Upper lobe of right lung (tissue), 1 donor: Measurements from ENCODE around the gene CCDC195. TPM values are rescaled to one million over a fixed set of nuclear protein-coding genes. Genes with fewer than 3 reads are reported as not detected.

Experiments used
- ATAC-seq: fragments of 200-7000 bp; cut with Tn5 transposase; one replicate; pipeline ENCODE4 v1.9.1; 2020; ENCODE audit warnings: mild to moderate bottlenecking, moderate library complexity
- DNase-seq: peaks from one replicate; pipeline ENCODE4 v3.0.0-alpha.2; 2020
- H3K27ac ChIP-seq: fragments of 200-600 bp; one replicate; pipeline ENCODE4 v1.8.0; 2022
- H3K27me3 ChIP-seq: fragments of 200-600 bp; one replicate; pipeline ENCODE4 v1.8.0; 2022; ENCODE audit warnings: mild to moderate bottlenecking
- H3K36me3 ChIP-seq: fragments of 200-600 bp; one replicate; pipeline ENCODE4 v1.8.0; 2022
- H3K4me1 ChIP-seq: fragments of 200-600 bp; one replicate; pipeline ENCODE4 v1.8.0; 2022
- H3K4me3 ChIP-seq: fragments of 200-600 bp; one replicate; pipeline ENCODE4 v1.8.0; 2022; ENCODE audit warnings: mild to moderate bottlenecking
- H3K9me3 ChIP-seq: fragments of 200-600 bp; one replicate; pipeline ENCODE4 v1.8.0; 2022
- CTCF ChIP-seq: fragments of 200-600 bp; IDR thresholded peaks from one replicate; pipeline ENCODE4 v1.8.0; 2022; ENCODE audit warnings: antibody characterized with exemption
- intact Hi-C: fragments of 100-400 bp; cut with DNase I; formaldehyde crosslinking; loops from one replicate; pipeline ENCODE4 v1.11.0; 2022
- total RNA-seq: library from RNA; stranded (reverse); fragmentation: NEBNext Ultra II Directional; extraction: Animal tissue kit (Norgen Biotek cat#: 25700); gene quantifications from one replicate; pipeline ENCODE4 v1.2.1, GENCODE V29; 2021
- donor health status: DM: no; HTN: yes; CAD: no; lungs with severe emphysema.

CCDC195 gene
- total RNA-seq, 1 donor from 2014 or later, result not detected

- no peak overlapping the region for H3K27ac ChIP-seq
- no peaks in the 10 kb centered on the region for H3K9me3 ChIP-seq
- H3K36me3 ChIP-seq, result no peaks in the 10 kb centered on the region
- ATAC-seq, result no peak
- no peaks in the 10 kb centered on the region for H3K4me1 ChIP-seq
- intact Hi-C loops, result no loop called here
- DNase-seq, result no peak
- no peak overlapping the region for H3K4me3 ChIP-seq
- TF ChIP-seq CTCF, result no peak
- no peaks in the 10 kb centered on the region for H3K27me3 ChIP-seq
These were observed 4.1 kb downstream of the CCDC195 start for GRCh38 chr2:224711859-224712665.

- no peaks in the 10 kb centered on the region for H3K27me3 ChIP-seq
- intact Hi-C loops, result no loop called here
These were observed 4.8 kb downstream of the CCDC195 start for GRCh38 chr2:224711381-224711780.

GRCh38 chr2:224709301-224709700 lies 6.9 kb downstream of the CCDC195 start:
- Histone ChIP-seq H3K27me3 (no peaks in the 10 kb centered on the region), H3K4me1 (no peaks in the 10 kb centered on the region), H3K36me3 (no peaks in the 10 kb centered on the region), H3K27ac (no peak overlapping the region), H3K9me3 (no peaks in the 10 kb centered on the region), H3K4me3 (no peak overlapping the region)
- intact Hi-C loops, result no loop called here
- DNase-seq (no peak), ATAC-seq (no peak)
- TF ChIP-seq CTCF, result no peak

More at GRCh38 chr2:224711381-224711780, 4.8 kb downstream of the CCDC195 start:
- no peaks in the 10 kb centered on the region for H3K9me3 ChIP-seq
- no peak overlapping the region for H3K4me3 ChIP-seq
- no peak overlapping the region for H3K27ac ChIP-seq
- no peaks in the 10 kb centered on the region for H3K4me1 ChIP-seq
- no peak for ATAC-seq
- DNase-seq, result no peak
- TF ChIP-seq CTCF, result no peak
- H3K36me3 ChIP-seq, result no peaks in the 10 kb centered on the region

GRCh38 chr2:224694502-224694901 lies 21.7 kb downstream of the CCDC195 start:
- Histone ChIP-seq H3K4me1 (no peaks in the 10 kb centered on the region), H3K27ac (no peak overlapping the region), H3K4me3 (no peak overlapping the region), H3K36me3 (no peaks in the 10 kb centered on the region), H3K9me3 (no peaks in the 10 kb centered on the region), H3K27me3 (no peaks in the 10 kb centered on the region)
- DNase-seq (no peak), ATAC-seq (no peak)
- intact Hi-C loops, result no loop called here
- TF ChIP-seq CTCF, result no peak

GRCh38 chr2:224691563-224691962 lies 24.6 kb downstream of the CCDC195 start:
- DNase-seq (no peak), ATAC-seq (no peak)
- Histone ChIP-seq H3K27ac (no peak overlapping the region), H3K4me3 (no peak overlapping the region), H3K27me3 (no peaks in the 10 kb centered on the region), H3K36me3 (no peaks in the 10 kb centered on the region), H3K4me1 (no peaks in the 10 kb centered on the region), H3K9me3 (no peaks in the 10 kb centered on the region)
- intact Hi-C loops, result no loop called here
- no peak for TF ChIP-seq CTCF
